ENCODE results near the gene DIP2B. TPM values are rescaled to one million over a fixed set of nuclear protein-coding genes. Genes with fewer than 3 reads are reported as not detected.

Gene DIP2B
- total RNA-seq, 1 experiment from 2014 or later = 20.0 TPM

DNA sequence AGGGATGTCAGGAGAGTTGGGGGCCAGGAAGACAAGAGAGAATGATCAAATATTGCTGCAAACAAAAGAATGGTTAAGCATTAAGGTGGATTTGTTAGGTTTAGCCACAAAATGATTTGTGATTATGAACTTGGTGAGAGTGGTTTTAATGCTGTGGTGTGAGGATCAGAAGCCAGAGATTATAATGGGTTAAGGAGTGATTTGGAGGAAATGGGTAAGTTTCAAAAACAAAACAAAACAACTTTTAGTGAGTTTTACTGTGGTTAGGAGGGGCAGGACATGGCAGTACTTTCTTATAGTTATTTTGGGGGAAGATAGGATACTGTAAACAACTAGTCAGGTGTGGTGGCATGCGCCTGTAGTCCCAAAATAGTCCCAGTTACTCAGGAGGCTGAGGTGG is 24.0 kb downstream of the DIP2B start:
- no peak overlapping the region for H3K18ac ChIP-seq (ENCODE audit: insufficient read length, low read depth, low read length)
- H3K23me2 ChIP-seq (ENCODE audit: insufficient read length, low read depth, low read length, poor library complexity, severe bottlenecking) = no peaks in the 10 kb centered on the region
- H3T11ph ChIP-seq (ENCODE audit: low read length) = no peak overlapping the region
- no peak for DNase-seq
- H3K4me2 ChIP-seq (ENCODE audit: insufficient read depth, insufficient read length, low read length) = no peak overlapping the region
- Mint-ChIP-seq H3K36me3 (ENCODE audit: insufficient read depth in 1 of 3, low read depth in 3 of 3) (0 out of 7 replicates have a peak, but pooled peaks cover 0 to 1% (median 0%) of the 10 kb centered on the region in 3 experiments), H3K27ac (peak overlapping the region in 2 of 3 experiments; percentile 1 to 15; a peak in 3 of 7 replicates), H3K4me1 (peaks cover 19 to 27% of the 10 kb centered on the region in 2 experiments), H3K27me3 (ENCODE audit: low read depth) (no peaks in the 10 kb centered on the region), H3K4me3 (no peak overlapping the region), H3K9me3 (no peaks in the 10 kb centered on the region)
- H4K5ac ChIP-seq (ENCODE audit: insufficient read length, low read depth, low read length) = no peak overlapping the region
- no CpG with 5 or more reads among the region's 1 CpG for WGBS (ENCODE audit: extremely low coverage, insufficient read length, low lambda C conversion rate)
- no peak overlapping the region for H4K91ac ChIP-seq (ENCODE audit: insufficient read length, low read depth, low read length)
- no peak overlapping the region for H3K9ac ChIP-seq (ENCODE audit: extremely low read depth, insufficient read length, low read length)
- no peak overlapping the region for H2AK5ac ChIP-seq (ENCODE audit: insufficient read length, low read length)
- no peaks in the 10 kb centered on the region for H3K27me3 ChIP-seq (ENCODE audit: insufficient read depth, low read length)
- no peak for TF ChIP-seq CTCF (conservative IDR thresholded peaks at IDR 0.05)
- H2BK5ac ChIP-seq (ENCODE audit: insufficient read length, low read length) = no peak overlapping the region
- H3K23ac ChIP-seq (ENCODE audit: insufficient read length, low read depth, low read length) = no peak overlapping the region
- H3K14ac ChIP-seq (ENCODE audit: insufficient read depth, low read length) = no peak overlapping the region
- H3K4me1 ChIP-seq (ENCODE audit: insufficient read depth, low read length) = no peaks in the 10 kb centered on the region; the same call in 1 of the 2 replicates
- no peaks in the 10 kb centered on the region for H4K20me1 ChIP-seq (ENCODE audit: control insufficient read depth, insufficient read depth, insufficient read length)
- H2AFZ ChIP-seq (ENCODE audit: low read length) = no peak overlapping the region
- H3K56ac ChIP-seq (ENCODE audit: insufficient read length, low read depth, low read length) = no peak overlapping the region
- H2BK120ac ChIP-seq (ENCODE audit: low read depth, low read length, poor library complexity, severe bottlenecking) = no peak overlapping the region
- H3K79me2 ChIP-seq (ENCODE audit: insufficient read depth, low read length) = peaks cover 5% of the 10 kb centered on the region; the same call in 1 of the 2 replicates
- no peak overlapping the region for H2BK20ac ChIP-seq (ENCODE audit: low read depth, low read length, poor library complexity, severe bottlenecking)
- no peak overlapping the region for H4K8ac ChIP-seq (replicated peaks; ENCODE audit: insufficient read length, low read depth, low read length)
- H3K79me1 ChIP-seq (ENCODE audit: insufficient read depth, low read depth, low read length, poor library complexity, severe bottlenecking) = peaks cover 2% of the 10 kb centered on the region
- H3K9me3 ChIP-seq (ENCODE audit: control insufficient read depth, low read depth, low read length) = no peaks in the 10 kb centered on the region
- no peak overlapping the region for H2BK12ac ChIP-seq (ENCODE audit: insufficient read length, low read depth, low read length)
- H2BK15ac ChIP-seq (ENCODE audit: low read depth, low read length) = no peak overlapping the region
- H3K4ac ChIP-seq (ENCODE audit: low read depth, low read length) = no peak overlapping the region
- no peak overlapping the region for H3K27ac ChIP-seq (ENCODE audit: insufficient read length, low read depth, low read length)

Data from H9 (cell line).